ENCODE results near the gene CDH4.

CDH4 gene

DNA sequence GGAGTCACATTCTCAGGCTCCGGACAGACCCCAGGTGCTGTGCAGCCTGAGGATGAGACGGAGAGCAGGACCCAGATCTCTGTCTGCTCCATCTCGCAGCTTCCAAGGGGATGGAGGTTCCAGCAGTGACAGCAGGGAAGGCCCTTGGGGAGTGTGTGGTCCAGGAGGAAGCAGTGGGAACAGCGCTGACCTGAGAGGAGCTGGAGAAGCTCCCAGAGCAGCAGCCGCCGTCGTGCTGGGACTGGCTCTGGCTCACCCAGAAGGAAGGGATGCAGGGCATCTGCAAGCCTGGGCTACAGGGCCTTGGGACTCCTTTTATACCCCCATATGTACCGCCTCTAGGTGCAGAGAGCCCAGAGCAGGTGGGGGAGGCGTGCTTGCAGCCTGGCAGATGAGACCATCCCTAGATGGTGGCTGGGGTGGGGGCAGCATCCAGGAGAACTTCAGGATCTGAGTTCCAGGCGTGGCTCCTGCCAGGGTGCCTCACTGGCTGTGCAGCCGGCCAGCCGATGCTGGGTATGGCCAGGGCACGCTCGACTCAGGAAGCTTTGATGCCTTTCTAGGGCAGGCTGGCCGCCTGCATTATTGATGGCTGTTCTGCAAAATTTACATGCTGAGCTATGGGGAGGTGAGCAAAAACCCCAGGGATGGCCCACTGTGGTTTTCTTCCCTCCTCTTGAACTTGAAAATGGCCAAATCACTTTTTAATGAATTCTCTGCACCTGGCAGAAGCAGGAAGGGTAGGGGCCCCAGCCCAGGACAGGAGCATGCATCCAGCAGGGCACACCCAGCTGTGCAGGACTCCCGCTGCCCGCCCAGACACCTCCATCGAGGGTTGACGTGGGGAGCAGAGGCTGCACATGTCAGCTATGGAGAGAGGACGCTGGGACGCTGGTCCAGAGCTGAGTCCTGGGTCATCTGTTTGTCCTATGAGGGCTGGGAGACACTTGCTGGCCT, 634.0 kb downstream of the CDH4 start:
- no peak for DNase-seq

GRCh38 chr20:61886721-61887595, 634.9 kb downstream of the CDH4 start:
- peak in 25 of 51 donors; percentile 3 to 60 (median 21) for DNase-seq

- no peak for DNase-seq
These were observed 635.6 kb downstream of the CDH4 start for GRCh38 chr20:61887596-61888093.

GRCh38 chr20:61888101-61888865, 636.2 kb downstream of the CDH4 start:
- DNase-seq, result no peak

DNA sequence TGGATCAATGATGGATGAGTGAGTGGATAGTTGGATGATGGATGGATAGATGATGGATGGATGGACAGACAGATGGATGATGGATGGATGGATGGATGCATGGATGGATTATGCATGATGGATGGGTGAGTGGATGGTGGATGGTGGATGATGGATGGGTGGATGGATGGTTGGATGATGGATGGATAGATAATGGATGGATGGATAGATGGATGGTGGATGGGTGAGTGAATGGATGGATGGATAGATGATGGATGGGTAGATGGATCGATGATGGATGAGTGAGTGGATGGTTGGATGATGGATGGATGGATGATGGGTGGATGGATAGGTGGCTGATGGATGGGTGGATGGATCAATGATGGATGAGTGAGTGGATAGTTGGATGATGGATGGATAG, 637.6 kb downstream of the CDH4 start:
- no peak for DNase-seq

DNA sequence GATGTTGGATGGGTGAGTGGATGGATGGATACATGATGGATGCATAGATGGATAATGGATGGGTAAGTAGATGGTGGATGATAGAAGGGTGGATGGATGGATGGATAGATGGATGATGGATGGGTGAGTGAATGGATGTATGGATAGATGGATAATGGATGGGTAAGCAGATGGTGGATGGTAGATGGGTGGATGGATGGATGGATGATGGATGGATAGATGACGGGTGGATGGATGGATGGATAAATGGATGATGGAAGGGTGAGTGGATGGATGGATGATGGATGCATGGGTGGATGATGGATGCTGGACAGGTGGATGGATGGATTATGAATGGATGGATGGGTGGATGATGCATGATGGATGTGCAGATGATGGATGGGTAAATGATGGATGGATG, 638.1 kb downstream of the CDH4 start:
- DNase-seq, result no peak

- DNase-seq, result no peak
These were observed 639.4 kb downstream of the CDH4 start for GRCh38 chr20:61891476-61891875.

- DNase-seq, result no peak
These were observed 640.0 kb downstream of the CDH4 start for GRCh38 chr20:61891916-61892649.

DNA sequence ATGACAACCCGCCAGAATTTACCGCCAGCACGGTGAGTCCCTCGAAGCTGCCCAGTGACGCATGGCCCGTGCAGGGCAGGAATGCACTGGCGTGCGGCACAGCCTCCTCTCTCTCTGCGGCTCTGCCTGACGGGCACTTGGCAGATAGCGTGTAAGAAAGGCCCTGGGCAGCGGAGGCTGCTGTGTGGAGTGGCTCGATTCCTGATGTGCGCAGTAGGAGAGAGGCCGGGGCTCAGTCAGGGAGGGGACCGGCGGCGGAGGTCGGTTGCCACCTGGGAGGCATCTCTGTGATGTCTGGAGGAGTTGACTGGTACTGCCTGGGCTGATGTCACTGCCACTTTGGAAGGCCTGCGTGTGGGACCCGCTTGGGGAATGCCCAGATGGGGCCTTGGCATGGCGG, 643.0 kb downstream of the CDH4 start:
- no peak for DNase-seq

DNA sequence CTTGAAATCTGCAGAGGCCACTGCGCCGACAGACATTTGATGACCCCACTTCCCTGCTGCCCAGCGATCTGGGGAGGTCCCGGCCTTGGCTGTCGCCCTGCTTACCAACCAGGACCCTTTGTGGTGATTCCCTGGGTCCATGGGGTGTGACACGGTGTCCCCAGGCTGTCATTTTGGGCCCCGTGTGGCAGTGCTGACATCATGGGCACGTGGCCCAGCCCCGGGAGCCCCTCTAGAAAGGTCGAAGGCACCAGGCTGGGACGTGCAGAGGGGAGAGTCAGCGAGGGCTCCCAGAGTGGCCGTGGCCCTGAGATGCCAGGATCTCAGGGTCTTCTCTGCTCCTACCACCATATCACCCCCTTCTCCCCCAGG, 643.6 kb downstream of the CDH4 start:
- DNase-seq, result no peak

DNA sequence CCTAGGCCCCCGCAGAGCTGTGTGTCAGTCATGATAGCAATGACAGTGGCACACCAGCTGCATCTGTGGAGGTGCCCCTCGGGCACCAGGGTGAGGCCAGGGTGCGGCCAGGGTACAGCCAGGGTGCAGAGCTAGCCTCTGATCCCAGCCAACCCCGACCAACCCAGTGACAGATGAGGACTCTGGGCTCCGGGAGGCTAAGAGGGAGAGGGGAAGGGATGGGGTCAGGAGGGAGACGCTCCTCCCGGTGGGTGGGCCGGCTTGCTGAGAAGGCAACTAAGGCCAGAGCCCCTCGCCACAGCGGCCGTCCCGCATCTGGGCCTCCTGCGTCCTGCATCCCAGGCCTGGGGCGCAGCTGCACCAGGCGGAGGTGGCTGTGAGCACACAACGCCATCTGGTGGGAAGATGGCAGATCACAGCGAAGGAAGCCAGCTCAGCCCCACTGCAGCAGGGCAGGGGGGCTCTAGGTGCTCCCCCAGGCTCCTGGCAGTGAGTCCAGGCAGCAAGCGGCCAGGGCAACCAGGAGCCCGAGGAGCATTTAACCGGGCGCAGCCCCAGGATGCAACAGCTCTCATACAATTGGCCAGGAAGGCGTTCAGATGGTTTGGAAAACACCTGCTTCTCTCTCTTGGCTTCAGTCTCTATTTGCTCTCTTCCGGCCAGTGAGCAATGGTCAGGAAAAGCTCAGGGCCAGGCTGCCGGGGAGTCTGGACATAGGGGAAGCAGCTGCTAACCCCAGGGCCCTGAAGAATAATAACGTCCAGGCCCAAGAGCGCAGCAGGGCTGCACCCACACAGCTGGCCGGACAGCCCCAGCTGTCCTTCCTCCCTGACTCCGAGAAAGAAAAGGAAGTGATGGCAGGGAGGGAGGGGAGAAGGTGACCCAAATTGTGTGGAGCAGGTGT, 644.2 kb downstream of the CDH4 start:
- peak in 34 of 51 donors; percentile 6 to 71 (median 28) for DNase-seq

DNA sequence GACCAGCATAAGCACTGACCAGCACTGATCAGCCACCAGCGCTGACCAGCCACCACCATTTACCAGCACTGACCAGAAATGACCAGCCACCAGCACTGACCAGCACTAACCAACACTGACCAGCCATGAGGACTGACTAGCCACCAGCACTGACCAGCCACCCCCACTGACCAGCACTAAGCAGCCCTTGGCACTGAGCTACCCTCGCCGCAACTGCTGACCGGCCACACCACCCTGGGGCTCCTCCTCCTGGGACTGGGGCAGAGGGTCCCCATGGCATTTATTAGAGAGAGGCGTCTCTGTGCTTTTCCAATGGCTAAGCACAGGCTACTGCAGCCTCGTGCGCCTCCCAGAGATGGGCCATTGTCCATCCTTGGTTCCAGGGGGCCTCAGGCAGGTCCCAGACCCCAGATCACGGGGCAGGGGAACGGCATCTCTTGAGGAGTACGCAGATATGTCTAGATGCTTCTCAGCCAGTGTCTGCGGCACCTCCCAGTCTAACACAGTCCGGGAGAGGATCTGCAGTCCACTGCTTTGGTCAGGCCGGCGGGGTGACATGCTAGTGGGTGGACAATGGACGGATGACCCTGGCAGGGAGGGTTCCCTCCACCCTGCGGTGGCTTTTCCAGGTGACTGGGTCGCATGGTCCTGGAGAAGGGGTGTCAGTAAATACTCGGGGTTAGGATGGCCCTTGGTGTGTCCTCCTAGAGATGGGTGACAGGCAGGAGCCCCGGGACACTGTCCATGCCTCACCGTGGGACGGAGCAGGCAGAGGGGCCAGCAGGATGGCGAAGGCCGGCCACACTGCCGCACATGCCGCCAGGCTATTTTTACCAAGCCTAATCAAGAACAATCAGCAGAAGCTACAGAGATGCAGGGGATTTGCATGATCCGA, 645.6 kb downstream of the CDH4 start:
- DNase-seq, result no peak

DNA sequence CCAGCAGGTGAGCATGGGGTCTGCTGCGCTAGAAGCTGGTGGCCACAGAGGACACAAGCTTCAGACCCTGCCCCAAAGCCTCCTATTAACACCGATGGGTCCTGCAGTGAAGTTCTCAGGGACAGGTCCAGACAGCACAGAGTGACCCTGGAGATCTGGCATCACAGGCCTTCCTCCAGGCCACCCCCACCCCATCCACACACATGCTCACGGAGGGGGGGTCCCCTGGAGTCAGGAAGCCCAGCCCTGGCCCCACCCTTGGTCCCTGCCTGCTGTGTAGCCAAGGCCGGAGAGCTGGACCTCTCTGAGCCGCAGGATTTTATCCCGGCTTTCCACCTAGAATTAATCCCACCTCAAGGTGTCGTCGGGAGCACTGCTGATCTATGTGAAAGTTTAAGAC, 646.3 kb downstream of the CDH4 start:
- no peak for DNase-seq

DNA sequence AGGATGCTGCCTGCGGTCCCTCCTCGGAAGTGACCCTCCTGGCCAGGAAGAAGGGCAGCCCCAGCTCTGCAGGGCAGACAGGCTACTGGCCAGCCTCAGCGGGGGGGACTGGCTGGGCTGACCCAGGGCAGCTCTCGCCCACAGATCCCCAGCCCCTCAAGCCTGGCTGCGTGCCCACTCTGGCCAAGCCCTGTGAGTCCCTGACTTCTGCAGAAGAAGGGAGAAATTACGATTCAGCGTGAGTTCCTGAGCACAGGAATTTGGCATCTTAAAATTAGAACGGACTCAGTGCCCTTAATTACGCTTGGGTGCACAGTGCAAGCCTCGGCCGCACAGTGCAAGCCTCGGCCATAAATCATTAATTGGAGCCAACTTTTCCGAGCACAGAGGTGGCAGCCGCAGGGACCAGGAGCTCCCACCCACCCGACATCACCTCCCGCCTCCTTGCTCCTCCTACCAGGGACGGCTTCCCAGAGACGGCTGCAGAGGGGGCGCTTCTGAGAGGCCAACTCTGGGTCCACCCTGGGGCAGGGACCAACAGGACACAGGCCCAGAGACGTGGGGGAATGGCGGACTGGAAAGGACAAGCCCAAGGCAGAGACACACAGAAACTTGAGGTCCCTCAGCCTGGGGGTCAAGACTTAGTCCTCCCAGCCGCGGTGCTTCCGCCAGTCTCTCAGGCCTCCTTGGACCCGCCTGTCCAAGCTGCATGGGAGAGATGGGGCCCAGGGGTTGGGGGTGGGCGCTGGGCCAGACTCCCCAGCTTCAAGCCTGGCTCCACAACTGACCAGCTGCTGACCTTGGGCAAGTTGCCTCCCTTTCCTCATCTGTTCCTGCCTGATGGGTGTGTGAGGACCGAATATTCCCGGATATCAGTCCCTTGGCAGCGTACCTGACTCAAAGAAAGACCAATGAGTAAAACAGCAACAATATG, 648.2 kb downstream of the CDH4 start:
- peak in 26 of 51 donors; percentile 3 to 62 (median 32) for DNase-seq

DNA sequence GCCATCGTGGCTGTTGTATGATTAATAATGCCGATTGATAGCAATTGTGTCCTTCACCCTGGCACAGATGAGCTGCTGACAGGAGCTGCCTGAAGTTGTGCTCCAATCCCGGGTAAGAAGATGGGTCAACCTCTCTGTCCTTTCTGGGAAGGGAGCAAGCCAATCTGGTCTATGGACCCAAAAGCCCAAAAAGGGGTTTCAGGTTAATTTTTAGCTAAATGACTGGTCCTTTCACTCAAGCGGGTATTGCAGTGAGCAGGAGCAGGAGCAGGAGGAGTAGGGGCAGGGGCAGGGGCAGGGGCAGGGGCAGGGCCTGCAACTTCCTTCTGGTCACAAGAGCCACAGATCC, 648.9 kb downstream of the CDH4 start:
- no peak for DNase-seq

DNA sequence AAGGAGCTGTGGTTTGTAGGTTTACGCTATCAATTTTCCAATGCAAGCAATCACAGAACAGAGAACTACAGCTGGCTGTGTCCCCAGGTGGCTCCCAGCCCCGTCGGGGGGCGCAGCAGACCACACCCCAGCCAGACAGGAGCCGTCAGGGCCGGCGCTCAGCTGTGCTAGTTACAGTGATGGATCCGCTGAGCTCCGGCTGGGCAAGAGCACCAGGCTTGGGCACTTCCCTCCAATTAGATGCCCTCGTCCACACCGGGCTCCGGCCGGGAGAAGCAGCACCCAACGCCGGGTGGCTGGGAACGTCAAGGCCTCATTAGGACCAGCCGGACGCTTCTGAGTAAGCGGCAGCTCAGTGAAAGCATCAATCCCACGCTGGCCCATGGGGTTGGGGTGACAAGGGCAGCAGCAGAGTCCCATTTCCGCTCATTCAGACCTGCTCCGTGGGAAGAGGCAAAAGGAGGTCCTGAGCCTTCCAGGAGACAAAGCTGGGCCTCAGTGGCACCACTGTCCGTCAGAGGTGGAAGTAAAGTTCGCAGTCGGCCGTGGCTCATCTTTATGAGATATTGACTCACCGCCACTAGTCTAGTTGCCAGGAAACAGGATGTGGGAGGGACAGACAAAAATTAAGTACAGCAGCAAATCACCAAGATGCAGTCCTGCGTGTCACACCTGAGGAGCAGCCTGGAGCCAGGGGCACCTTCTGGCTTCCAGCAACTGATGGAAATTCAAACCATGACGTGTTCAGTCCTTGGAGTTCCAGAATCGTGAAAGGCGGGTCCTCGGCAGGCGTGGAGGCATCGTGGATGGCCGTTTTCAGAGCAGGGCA, 649.5 kb downstream of the CDH4 start:
- peak in 1 of 51 donors; percentile 3 for DNase-seq
